HG03196 (cell line): ENCODE data around the gene ADGRA1.

ENCODE experiments used
- ATAC-seq: cut with Tn5 transposase; IDR thresholded peaks from one replicate; pipeline ENCODE4 v1.9.1; 2021; ENCODE audit not compliant: unreplicated experiment

ADGRA1 gene

DNA sequence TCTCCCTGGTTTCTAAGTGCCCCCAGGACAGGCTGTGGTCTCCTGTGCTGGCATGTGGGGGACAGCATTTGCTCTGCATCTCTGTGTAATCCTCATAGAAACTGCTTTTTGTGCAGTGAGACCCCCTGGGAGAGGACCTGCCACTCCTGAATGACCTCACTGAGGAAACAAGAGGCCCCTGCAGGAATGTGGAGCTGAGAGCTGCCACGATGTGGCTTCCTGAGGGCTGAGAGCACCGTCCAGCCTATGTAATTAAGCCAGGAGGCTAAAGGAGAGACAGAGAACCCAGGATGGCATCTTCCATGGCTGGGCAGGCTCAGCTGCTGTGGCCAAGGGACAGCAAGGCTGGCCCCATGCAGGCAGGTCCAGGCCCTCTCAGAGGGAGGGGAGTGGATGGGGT is 32.3 kb upstream of the ADGRA1 start:
- ATAC-seq = no peak

DNA sequence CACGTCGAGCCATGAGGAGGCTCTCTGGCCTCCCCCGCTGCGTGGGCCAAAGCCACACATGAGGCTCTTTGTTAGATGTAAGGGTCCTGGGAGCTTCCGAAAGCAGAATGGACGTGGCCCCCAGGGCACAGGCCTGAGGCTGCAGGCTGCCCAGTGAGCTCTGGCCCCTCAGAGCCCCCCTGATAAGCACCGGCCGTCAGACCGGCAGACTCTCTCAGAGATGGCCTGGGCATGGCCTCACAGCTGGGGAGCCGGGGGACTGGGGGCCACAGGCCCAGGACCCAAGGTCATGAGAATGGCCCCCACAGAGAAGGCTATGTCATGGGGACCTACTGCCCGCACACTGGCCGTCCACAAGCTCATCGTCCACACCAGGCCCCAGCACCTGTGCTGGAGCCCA is 31.7 kb upstream of the ADGRA1 start:
- ATAC-seq = no peak

DNA sequence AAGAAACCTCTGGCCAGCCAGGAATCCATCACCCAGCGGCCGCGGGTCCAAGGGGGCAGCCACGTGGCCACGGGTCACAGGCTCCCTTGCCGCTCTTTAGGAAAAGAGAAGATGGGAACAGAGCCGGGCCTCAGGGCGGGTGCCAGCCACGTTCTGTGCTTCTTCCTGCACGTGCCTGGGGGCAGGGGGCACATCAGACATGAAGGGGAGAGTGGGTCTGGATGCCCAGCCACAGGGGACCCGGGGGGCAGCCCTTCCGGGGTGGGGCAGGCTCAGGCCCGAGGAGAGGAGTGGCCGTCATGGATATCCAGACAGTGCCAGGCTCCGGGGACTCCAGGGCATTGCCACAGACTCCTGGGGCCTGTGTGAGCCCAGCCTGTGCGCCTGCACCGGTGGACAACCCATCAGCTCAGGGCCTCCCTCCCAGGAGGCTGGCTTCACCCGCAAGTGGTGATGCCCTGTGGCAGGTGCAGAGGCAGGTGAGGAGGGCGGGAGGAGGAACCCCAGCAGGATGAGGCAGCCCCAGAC is 31.0 kb upstream of the ADGRA1 start:
- ATAC-seq = no peak

DNA sequence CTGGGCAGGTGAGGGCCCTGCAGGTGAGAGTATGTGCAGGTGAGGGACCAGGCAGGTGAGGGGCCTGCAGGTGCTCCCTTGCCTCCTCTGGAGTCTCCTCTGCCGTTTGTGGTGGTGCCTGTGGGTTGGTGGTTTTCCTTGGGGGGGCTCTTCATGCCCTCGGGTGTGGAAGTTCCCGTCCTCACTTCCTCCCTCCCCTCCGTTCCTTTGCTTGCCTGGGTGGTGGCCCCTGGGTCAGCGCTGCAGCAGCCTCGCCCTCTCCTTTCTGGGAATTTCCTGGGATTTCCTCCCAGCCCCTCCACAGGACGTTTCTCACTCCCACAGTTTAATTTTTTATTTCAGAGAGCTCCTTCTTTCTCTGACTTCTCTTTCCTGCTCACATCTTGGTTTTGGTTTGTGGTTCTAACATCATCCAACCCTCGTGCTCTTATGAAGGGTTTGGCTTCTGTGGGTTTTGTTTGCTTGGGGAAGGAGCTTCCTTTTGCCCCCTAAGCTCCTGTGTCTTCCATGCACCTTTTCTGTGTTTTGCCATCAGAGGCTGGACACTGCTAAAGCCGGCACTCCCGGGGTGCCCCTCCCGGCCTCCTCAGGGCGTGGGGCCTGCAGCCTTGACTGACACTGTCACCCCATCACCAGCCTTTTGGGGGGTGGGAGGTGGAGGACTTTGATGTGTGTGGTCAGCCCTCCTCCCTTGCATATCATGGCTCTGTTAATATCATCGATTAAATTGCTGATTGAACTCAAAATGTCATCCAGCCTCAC is 29.2 kb upstream of the ADGRA1 start:
- no peak for ATAC-seq

DNA sequence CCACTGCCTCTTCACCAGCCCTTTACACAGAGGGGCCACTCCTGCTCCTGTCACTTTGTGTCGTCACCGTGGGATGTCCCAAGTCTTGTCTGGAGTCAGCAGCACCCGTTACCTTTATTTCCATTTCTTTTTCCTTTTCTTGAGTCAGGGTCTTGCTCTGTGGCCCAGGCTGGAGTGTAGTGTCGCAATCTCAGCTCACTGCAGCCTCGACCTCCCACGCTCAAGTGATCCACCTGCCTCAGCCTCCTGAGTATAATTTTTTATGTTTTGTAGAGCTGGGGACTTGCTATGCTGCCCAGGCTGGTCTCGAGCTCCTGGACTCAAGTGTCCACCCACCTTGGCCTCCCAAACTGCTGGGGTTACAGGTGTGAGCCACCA is 28.6 kb upstream of the ADGRA1 start:
- ATAC-seq = no peak

DNA sequence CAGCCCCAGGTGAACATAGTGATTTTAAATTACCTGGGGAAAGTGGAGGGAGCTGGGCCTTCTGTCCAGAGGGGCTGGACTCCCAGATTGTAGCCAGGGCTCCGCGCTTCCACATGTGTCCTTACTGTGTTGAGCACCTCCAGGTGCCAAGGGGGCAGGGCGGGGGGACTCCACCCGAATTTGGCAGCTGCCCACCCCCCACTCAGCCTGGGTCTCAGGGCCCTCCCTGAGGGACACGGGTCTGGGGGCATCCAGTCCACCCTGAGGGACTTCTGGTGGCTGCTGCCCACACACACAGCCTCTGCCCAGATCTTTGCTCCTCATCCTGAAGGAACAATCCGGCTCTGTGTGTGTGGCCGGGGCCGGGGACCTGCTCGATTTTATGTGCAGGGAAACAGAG is 28.2 kb upstream of the ADGRA1 start:
- ATAC-seq = no peak

DNA sequence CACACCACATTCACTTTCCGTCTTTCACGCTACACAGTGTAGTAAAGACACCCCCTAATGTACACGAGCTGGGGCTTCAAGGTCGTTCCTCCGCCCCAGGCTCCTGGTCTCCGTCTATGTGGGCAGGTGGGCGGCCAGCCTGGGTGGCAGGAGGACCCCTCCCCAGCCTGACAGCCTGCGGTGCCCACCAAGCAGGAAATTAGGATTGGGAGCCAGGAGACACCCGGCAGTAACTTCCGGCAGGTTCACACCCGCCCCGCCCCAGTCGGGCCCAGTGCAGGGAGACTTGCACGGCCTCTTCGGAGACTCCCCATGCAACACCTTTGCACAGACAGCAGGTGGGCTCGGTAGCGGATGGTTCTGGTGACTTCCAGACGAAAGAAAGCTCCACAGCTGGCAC is 27.7 kb upstream of the ADGRA1 start:
- ATAC-seq = no peak

DNA sequence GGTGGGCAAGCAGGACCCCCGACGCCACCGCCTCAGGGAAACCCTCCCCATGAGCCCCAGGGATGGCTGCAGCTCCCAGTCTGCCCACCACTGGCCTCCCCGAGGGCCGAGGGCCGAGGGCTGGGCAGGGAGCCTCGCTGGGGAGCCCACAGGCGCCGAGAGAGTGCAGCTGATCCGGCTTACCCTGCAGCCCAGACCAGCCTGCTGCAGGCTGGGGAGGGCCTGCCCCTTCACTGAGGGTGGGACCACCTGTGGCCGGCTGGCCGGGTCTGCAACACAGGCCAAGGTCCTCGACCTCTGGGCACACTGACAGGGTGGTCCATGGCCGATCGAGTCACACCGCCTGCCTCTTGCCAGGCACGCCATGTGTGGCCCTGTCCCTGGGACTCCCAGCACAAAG is 27.3 kb upstream of the ADGRA1 start:
- ATAC-seq = no peak

DNA sequence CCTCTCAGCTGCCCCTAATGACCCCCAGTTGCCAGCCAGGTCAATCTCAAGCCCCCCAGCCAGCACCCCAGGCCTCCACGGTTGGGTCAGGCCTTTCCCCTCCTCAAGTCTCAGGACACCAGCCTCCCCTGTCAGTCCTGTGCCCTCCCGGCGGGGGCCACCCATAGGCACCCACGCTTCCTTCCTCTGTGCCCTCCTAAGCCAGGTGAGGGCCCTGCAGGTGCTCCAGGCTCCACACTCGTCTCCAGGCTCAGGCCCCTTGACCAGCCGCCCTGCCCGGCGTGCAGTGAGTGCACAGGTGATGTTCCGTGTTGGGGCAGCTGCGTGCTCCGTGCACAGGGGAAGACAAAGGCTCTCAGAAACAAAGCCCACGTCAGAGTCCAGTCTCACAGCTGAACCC is 26.8 kb upstream of the ADGRA1 start:
- ATAC-seq = no peak

DNA sequence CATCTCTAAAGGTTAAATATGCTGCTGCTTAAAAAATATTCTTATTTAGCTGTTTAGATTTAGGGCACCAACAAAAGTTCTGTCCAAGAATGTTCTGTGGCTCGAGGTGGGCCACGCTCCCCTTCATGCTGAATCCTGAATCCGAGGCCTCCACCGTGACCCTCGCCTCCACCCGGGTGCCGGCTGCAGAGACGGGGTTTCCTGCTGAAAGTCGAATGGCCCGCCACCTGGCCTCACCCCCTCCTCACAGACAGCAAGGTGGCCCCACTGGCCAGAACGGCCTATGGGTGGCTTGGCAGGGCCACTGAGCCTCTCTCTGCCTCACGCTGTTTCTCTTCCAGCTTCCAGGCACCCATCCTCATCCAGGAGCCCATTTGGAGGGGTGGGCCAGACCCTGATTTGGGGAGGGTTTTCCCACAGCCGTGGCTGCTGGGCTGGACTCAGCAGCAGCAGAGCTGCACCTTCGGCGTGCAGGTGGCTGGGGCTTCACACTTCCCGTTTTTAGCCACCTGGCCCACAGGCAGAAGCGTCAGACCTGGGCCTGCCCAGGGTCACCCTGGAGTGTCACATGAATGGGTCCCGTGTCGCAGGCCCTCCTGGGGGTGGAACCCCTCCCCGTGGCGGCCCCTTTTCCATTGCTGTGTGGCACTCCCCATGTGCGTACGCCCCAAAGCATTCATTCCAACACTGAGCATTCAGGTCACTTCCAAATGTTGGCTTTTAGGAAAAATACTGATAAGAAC is 26.3 kb upstream of the ADGRA1 start:
- ATAC-seq = no peak

DNA sequence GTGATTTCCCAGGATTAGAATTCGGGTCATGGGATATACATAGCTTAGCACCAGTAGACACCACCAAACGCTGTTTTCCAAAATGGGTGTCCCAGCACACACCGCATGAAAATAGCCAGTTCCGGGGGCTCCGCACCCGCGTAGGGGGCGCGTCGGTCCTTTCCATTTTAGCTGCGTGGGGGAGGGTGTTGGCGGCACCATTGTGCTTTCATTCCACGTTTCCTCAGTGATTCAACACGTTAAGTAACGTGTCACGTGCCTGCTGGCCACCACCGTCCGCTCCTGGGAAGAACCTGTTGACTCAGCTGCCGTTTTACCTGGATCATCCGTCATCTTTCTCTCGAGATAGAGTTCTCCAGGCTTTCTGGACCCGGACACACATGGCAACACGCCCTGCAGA is 25.6 kb upstream of the ADGRA1 start:
- ATAC-seq = no peak

DNA sequence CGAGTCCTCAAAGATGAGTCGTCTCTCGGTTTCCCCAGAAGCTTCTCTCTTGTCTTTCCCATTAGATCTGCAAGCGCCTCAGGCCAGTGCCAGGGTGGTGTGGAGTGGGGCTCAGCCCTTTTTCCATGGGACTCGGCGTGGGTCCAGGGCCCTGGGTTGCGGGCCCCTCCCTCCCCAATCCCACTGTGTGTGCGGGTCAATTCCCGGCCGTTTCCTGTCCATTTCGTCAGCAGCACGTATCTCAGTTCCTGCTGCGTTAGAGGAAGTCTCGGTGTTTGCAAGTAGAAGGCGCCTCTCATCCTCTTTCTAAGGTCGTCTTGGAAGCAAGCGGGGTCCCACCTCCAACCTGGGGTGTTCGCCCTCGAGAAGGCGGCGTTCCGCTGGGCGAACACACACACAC is 25.1 kb upstream of the ADGRA1 start:
- no peak for ATAC-seq

DNA sequence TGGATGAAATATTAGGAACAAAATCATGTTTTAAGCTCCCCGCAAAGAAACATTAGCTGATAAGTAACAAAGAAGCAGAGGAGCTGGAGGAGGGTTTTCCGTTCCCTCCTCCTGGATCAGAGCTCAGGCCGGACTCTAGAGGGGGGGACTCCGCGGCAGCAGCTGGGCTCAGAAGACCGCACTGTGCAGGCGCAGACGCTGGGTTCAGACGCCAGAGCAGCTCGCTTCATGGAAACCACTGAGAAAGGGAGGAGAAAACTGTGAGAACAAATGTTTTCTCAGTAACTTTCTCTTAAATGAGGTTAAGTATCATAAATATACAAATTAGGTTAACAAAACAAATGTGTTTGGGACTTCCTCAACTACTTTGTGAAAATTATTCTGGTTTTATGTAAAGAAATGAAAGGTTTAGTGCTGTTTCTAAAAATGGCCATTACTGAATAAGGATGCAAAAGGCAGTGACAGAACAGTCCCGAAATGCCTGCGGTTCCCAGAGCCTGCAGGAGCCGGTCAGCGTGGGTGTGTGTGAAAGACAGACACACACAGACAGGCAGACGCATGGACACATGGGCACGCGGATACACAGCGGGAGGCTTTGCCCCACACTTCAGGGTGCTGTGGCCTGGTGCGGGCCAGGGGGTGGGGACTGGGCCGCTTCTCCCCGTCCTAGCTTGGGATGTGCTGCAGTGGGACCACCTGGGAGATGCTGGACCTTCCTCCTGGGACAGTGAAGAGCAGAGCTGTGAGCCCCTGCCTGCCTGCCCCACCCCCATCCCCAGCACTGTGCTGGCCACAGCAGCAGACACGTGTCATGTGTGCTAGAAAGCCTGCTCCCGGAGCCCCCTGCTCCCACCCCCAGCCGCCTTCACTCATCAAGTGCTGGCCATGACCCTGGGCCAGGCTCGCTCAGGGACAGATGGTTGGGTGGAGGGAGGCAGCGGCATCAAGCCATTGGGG is 20.3 kb upstream of the ADGRA1 start:
- ATAC-seq = no peak

DNA sequence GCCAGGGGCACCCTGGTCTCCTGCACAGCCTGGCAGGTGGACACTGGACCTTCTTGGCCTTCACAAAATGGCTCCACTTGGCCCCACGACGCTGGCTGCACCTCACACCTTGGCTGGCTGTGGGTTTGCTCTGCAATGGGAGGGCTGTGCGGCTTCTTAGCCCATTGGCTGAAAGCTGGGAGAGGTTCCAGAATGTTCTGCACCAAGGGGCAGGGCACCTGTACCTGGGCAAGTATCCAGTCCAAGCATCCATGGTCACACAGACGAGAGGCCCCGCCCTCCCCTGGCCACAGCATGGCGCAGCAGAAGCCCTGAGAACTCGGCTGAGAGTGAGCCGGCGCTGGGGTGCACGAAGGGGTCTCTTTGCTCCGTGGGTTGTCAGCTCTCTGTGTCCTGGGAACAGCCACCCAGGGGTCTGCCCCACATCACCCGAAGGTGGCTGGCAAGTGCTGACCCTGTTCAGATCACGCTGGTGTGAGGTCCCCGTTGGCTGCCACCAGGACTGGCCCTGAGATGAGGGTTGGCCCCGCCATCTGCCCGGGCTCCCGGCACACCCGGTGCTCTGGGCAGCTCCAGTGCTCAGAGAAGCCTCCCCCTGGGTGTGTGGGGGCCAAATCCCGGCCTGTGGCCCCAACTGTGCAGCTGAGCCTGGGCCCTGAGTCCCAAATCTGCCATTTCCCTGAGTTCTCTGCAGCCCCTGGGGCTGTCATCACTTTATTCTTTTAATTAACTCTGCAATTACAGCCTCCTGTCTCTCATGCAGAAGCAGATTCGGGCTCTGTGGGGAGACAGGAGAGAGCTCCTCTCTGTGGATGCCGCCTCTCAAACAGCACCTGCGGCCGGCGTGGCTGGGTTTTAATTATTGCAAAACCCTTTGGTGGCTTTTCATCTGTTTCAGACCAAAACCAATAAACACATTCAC is 19.4 kb upstream of the ADGRA1 start:
- no peak for ATAC-seq

DNA sequence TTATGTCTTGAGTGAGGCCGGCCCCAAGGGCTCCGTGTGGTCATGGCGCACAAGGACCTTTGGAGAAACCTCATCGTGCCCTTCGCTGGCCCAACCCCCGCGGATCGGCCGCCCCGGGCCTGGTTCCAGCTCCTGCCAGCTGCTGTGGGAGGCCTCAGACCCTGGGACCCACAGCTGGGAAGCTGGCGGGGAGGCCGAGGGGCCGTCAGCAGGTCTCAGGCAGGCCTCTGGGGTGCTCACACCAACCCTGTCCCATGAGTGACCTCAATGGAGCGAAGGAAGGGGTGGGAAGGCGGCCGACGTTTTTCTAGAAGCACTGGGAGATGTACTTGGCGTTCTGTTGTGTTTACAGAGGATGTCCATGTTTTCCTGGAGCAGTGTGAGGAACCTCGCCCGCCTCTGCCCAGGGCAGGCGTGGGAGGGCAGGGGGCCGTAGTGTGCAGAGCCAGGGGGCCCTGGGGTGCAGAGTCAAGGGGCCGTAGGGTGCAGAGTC is 18.6 kb upstream of the ADGRA1 start:
- ATAC-seq = no peak

DNA sequence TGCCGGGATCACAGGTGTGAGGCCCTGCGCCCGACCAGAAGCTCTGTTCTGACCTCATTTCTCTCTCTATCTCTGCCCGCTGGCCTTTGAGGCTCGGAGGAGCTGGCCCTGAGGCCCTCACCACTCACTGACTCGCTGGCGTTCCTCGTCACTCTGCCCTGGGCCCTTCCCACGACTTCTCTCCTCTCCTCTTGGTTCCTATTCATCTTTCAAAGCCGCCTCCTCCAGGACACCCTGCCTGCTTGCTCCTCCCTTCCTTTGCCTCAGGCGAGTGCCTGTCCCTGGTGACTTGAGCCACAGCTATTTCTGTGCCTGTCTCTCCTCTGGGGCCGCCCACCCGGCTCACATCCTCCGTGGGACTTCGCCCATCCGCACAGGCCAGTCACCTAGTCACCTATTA is 17.3 kb upstream of the ADGRA1 start:
- no peak for ATAC-seq

DNA sequence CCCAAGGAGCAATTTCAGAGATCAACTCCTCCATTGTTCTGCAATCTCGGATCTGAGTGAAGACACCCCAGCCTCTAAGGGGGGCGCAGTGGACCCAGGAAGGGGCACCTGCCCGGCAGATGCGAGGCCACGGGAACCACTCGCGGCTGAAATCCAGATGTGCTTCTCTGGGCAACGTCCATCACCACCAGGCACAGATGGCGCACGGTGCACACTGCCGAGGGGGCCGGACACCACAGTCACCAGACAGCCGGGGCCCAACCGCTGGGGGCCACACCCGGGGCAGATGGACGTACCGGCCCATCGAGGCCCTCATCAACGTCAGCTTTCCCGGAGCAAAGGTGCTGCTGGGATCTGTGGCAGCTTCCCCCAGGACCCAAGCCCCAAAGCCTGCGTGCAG is 16.9 kb upstream of the ADGRA1 start:
- ATAC-seq = no peak

DNA sequence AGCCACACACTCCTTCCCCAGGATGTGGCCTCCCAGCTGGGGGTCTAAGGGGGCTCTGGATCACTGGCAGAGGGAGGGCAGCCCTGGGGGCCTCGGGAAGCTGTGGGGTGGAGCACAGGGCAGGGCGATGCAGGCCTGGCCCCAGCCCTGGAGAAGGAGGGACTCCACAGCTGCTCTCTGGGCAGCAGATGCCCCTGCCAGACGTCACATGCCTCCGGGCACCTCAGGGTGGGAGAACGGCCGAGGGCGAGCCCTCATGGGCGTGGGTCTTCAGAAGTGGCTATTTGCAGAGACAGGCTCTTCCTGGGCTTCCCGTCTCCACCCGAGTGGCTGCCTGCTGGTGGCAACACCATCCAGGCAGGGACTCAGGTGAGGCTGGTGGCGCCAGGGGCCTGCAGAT is 16.0 kb upstream of the ADGRA1 start:
- no peak for ATAC-seq

DNA sequence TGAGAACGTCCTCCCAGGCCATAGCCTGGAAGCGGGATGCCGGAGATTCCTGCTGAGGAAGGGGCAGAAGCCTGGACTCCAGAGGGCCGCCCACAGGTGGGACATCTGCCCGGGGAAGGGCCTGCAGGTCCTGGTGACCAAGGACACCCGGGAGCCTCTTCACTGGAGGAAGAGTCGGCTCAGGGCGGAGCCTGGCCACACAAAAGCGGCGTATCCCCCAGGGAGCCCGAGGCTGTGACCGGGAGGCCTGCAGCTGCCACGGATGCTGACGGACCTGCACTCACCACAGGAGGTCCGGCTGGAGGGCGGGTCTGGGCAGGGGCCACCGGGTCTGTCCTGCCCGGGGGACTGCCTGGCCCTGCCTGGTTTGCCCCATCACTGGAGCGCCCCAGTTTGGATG is 15.5 kb upstream of the ADGRA1 start:
- ATAC-seq = no peak

DNA sequence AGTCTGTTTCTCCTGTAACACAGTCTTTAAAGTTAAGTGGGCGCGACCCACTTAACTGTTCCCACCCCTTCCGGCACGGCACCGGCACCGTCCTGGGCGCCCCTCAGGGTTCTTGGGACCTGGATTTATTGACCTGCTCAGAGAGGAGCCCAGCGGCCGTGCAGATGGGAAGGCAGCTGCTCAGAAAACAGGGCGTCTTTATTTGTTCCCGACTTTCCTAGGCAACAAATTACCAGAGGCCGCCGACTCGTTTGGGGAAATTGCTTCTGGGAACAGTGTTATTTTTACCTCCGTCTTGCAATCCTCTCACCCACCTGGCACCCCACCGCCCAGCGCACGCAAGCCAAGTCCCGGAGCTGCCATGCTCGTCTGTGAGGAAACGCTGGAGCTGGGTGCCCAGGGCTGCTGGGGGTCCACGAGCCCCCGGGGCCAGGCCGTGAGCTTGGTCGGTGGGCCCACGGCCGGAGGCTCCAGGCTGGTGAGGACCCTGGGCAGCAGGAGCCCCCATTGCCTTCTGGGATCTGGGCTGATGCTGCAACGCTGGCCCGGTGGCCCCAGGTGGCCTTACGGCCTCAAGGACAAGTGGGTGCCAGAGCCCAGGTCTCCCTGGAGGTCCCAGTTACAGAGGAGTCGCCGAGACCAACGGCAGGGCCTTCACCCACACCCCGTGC is 14.9 kb upstream of the ADGRA1 start:
- ATAC-seq = no peak
